Spinal cord (tissue), 10 donors: Measurements from ENCODE around the gene VWA5A. TPM values are rescaled to one million over a fixed set of nuclear protein-coding genes. Genes with fewer than 3 reads are reported as not detected.
"Not testable (repeated sequence)": the region's sequence is repeated elsewhere in the genome, so short reads cannot be mapped to it uniquely, and the experiment has no call there.

Experiments used
- DNase-seq, 6 donors: peaks; one replicate each; pipeline versions ENCODE4 v3.0.0 to v3.0.0-alpha.2; 2013 to 2015; ENCODE audit warnings: low spot score in 6 of 6, low read depth in 4 of 6
- H3K27ac ChIP-seq: one replicate; pipeline ENCODE4 v1.5.1; 2013; ENCODE audit warnings: low read depth, low read length, control low read depth
- H3K27me3 ChIP-seq: one replicate; pipeline ENCODE4 v1.6.1; 2013; ENCODE audit warnings: low read length; ENCODE audit not compliant: control insufficient read depth, insufficient read depth
- H3K36me3 ChIP-seq: one replicate; pipeline ENCODE4 v1.6.1; 2013; ENCODE audit warnings: low read length; ENCODE audit not compliant: control insufficient read depth, insufficient read depth
- H3K4me1 ChIP-seq: one replicate; pipeline ENCODE4 v1.6.1; 2013; ENCODE audit warnings: low read length; ENCODE audit not compliant: control insufficient read depth, insufficient read depth
- H3K4me3 ChIP-seq: one replicate; pipeline ENCODE4 v1.5.1; 2013; ENCODE audit warnings: low read depth, low read length, control low read depth
- H3K9me3 ChIP-seq: one replicate; pipeline ENCODE4 v1.6.1; 2013; ENCODE audit warnings: low read length; ENCODE audit not compliant: control insufficient read depth, insufficient read depth
- WGBS: methylation state at CpG from one replicate; pipeline ENCODE4 v1.1.5; 2013; ENCODE audit warnings: missing lambda C conversion rate; ENCODE audit not compliant: insufficient coverage; 5-methylcytosine and 5-hydroxymethylcytosine counted together
- polyA plus RNA-seq, 2 donors: library from polyadenylated mRNA; unstranded; fragments of 120-200 nt; gene quantifications; one replicate each; pipeline ENCODE4 v1.2.1, GENCODE V29; 2013; ENCODE audit not compliant: insufficient read length in 2 of 2
- total RNA-seq, 2 donors: library from RNA; depleted of rRNA in 1 of 2; stranded (reverse); fragments of 120-200 nt in 1 of 2; fragments of >200 nt in 1 of 2; gene quantifications; one replicate each; pipeline versions ENCODE4 v1.2.3 to v1.2.4, GENCODE V29; 2013 to 2014
- donor health status: healthy.

The VWA5A gene
- total and polyA plus RNA-seq, 4 donors, result 22.8 to 50.4 (median 40.0) TPM

- no peak overlapping the region for H3K27ac ChIP-seq
- DNase-seq, result no peak
- H3K9me3 ChIP-seq, result no peaks in the 10 kb centered on the region
- H3K27me3 ChIP-seq, result no peaks in the 10 kb centered on the region
- H3K4me1 ChIP-seq, result no peaks in the 10 kb centered on the region
- H3K4me3 ChIP-seq, result no peak overlapping the region
- H3K36me3 ChIP-seq, result no peaks in the 10 kb centered on the region
- no CpG with 5 or more reads among the region's 2 CpGs for WGBS
These were observed 38.6 kb downstream of the VWA5A start for GRCh38 chr11:124153821-124154220.

DNA sequence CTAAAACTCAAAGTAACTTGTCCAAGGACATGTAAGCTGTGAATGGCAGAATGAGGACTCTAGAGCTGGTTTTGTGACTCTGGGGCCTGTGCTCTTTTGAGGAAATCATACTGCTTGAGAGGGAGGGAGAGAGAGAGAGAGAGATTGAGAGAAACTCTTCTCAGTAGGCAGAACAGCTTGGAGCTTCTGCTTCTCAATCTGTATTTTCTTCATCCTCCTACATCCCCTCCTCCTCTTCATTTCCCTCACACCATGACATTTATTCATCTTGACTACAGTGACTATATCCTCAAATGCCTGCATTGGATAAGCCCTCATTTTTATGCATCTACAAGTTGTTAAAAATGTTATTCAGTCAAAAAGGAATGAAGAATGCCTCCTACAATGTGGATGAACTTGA, 44.2 kb downstream of the VWA5A start:
- no peaks in the 10 kb centered on the region for H3K9me3 ChIP-seq
- no peak for DNase-seq
- H3K36me3 ChIP-seq, result no peaks in the 10 kb centered on the region
- H3K4me1 ChIP-seq, result no peaks in the 10 kb centered on the region
- no peak overlapping the region for H3K27ac ChIP-seq
- H3K4me3 ChIP-seq, result no peak overlapping the region
- no peaks in the 10 kb centered on the region for H3K27me3 ChIP-seq

- Histone ChIP-seq H3K27me3 (no peaks in the 10 kb centered on the region), H3K27ac (no peak overlapping the region), H3K4me1 (no peaks in the 10 kb centered on the region), H3K4me3 (no peak overlapping the region), H3K9me3 (no peaks in the 10 kb centered on the region), H3K36me3 (no peaks in the 10 kb centered on the region)
- WGBS, result 38% methylated on average over 4 of the region's 5 CpGs
- DNase-seq, result peak in 1 of 6 donors; percentile 6
These were observed 45.7 kb downstream of the VWA5A start for GRCh38 chr11:124160986-124161385.

DNA sequence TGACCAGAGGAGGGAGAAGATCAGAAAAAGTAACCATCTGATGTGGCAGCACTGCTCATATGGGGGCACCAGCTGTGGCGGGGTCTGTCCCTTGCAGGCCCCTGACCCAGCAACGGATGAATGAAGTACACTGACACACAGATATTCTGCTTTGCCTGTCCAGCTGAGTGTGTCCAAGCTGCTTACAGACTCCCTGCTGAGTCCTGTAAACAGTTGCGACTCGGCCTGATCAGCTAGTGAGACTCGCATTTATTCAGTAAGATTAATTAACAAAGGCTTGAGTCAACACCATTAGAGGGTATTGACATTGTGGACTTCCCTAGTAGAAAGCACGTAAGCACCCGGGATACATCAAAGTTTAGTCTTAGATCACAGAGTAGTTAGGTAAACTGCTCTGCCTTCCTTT, 52.6 kb downstream of the VWA5A start:
- H3K27ac ChIP-seq, result no peak overlapping the region
- H3K4me1 ChIP-seq, result no peaks in the 10 kb centered on the region
- H3K9me3 ChIP-seq, result no peaks in the 10 kb centered on the region
- no peaks in the 10 kb centered on the region for H3K27me3 ChIP-seq
- DNase-seq, result no peak
- WGBS, result 44% methylated on average over 3 of the region's 7 CpGs
- no peak overlapping the region for H3K4me3 ChIP-seq
- H3K36me3 ChIP-seq, result no peaks in the 10 kb centered on the region

DNA sequence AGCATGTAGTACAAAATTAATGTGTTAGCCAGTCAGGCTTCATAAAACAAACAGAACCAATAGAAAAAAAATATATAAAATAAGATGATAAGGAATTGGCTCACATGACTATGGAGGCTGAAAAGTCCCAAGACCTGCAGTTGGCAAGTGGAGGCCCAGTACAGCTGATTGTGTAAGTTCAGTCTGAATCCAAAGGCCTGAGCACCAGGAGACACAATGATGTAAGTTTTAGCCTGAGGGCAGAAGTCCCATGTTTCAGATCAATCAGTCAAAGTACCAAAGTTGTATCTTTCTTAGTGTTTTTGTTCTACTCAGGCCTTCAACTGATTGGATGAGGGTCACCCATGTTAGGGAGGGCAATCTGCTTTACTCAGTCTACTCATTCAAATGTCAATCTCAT, 53.5 kb downstream of the VWA5A start:
- Histone ChIP-seq H3K9me3 (no peaks in the 10 kb centered on the region), H3K36me3 (no peaks in the 10 kb centered on the region), H3K27ac (no peak overlapping the region), H3K4me3 (no peak overlapping the region), H3K27me3 (no peaks in the 10 kb centered on the region), H3K4me1 (no peaks in the 10 kb centered on the region)
- no peak for DNase-seq

DNA sequence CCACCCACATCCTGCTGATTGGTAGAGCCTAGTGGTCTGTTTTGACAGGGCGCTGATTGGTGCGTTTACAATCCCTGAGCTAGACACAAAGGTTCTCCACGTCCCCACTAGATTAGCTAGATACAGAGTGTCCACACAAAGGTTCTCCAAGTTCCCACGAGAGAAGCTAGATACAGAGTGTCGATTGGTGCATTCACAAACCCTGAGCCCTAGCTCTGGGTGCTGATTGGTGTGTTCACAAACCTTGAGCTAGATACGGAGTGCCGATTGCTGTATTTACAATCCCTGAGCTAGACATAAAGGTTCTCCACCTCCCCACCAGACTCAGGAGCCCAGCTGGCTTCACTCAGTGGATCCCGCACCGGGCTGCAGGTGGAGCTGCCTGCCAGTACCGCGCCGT, 55.1 kb downstream of the VWA5A start:
- not testable (repeated sequence) for DNase-seq, H3K27me3 ChIP-seq, H3K36me3 ChIP-seq, H3K4me3 ChIP-seq, H3K9me3 ChIP-seq, H3K27ac ChIP-seq, H3K4me1 ChIP-seq
- WGBS, result 97% methylated on average over 7 of the region's 12 CpGs

GRCh38 chr11:124170801-124171586, 55.7 kb downstream of the VWA5A start:
- Histone ChIP-seq H3K9me3 (no peaks in the 10 kb centered on the region), H3K36me3 (no peaks in the 10 kb centered on the region), H3K27ac (no peak overlapping the region), H3K4me1 (no peaks in the 10 kb centered on the region), H3K4me3 (no peak overlapping the region), H3K27me3 (no peaks in the 10 kb centered on the region)
- 95% methylated on average over 23 of the region's 40 CpGs for WGBS
- no peak for DNase-seq

DNA sequence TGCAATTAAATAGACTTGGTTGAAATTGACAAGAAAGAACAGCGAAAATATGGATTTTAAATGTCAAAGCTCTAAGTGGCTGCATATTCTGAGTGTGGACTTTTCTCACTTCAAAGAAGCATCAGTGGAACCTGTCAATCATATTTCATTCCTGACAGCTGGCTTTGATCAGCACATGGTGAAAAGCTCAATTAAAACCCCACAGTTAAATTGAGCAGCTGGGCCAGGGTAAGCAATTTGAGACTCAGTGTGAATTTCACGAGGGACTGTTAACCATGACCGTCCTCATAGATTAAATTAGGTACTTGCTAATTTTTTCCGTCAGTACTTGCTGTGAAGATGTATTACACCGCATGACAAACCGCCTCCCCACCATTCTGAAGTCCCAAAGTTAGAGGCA, 56.9 kb downstream of the VWA5A start:
- H3K36me3 ChIP-seq, result no peaks in the 10 kb centered on the region
- WGBS, result no CpG with 5 or more reads among the region's 6 CpGs
- no peaks in the 10 kb centered on the region for H3K9me3 ChIP-seq
- no peaks in the 10 kb centered on the region for H3K27me3 ChIP-seq
- peak in 2 of 6 donors; percentile 26 to 84 for DNase-seq
- H3K4me1 ChIP-seq, result no peaks in the 10 kb centered on the region
- no peak overlapping the region for H3K27ac ChIP-seq
- no peak overlapping the region for H3K4me3 ChIP-seq

DNA sequence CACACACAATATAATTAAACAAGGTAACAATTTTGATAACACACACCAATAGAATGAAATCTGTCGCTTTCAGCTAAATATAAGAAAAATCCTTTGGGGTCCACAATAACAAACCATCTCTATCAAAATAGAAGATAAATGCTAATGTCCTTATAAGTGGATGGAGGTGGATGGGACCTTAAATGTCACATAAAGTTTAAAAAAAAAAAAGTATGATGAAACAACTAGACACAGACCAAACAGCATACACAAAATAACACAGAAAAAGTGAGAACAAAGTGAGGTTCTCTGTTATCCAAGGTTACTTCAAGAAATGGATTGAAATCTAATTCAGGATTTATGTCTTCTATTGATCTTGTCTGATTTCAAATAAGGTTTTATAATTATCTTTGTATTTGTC, 57.3 kb downstream of the VWA5A start:
- WGBS, result no CpG with 5 or more reads among the region's 1 CpG
- no peak overlapping the region for H3K27ac ChIP-seq

GRCh38 chr11:124174001-124174583, 58.8 kb downstream of the VWA5A start:
- Histone ChIP-seq H3K36me3 (no peaks in the 10 kb centered on the region), H3K27ac (no peak overlapping the region), H3K4me3 (no peak overlapping the region), H3K27me3 (no peaks in the 10 kb centered on the region), H3K4me1 (no peaks in the 10 kb centered on the region), H3K9me3 (no peaks in the 10 kb centered on the region)
- WGBS, result no CpG with 5 or more reads among the region's 4 CpGs
- DNase-seq, result peak in 5 of 6 donors; percentile 54 to 97 (median 71)

More for the DNA sequence above, 57.3 kb downstream of the VWA5A start:
- Histone ChIP-seq H3K4me3 (no peak overlapping the region), H3K4me1 (no peaks in the 10 kb centered on the region), H3K36me3 (no peaks in the 10 kb centered on the region), H3K27me3 (no peaks in the 10 kb centered on the region), H3K9me3 (no peaks in the 10 kb centered on the region)
- no peak for DNase-seq
